Renal cortex interstitium (tissue), 15 donors: ENCODE measurements around the gene TXLNA. TPM values are rescaled to one million over a fixed set of nuclear protein-coding genes. Genes with fewer than 3 reads are reported as not detected.
"Not testable (repeated sequence)": the region's sequence is repeated elsewhere in the genome, so short reads cannot be mapped to it uniquely, and the experiment has no call there.

Experiments
- DNase-seq, 11 donors: peaks; one replicate each; pipeline ENCODE4 v3.0.0-alpha.2; 2013; ENCODE audit warnings: low read depth in 9 of 11, low spot score in 4 of 11; ENCODE audit errors: extremely low read depth in 1 of 11
- long read RNA-seq, 16 experiments: transcript quantifications; one replicate each; lab custom pipeline, GENCODE V29; 2026
- polyA plus RNA-seq, 3 donors: library from polyadenylated mRNA; unstranded; fragments of 120-200 nt; gene quantifications; one replicate each; pipeline ENCODE4 v1.2.1, GENCODE V29; 2013; ENCODE audit not compliant: insufficient read length in 3 of 3

TXLNA gene
- polyA plus RNA-seq: 10 to 100 TPM; 44.4 to 50.6 (median 45.5) TPM
- long read RNA-seq, donor 1, partial matches to known transcripts: 13 of 13 reads
- long read RNA-seq, donor 1, other reads (novel, unspliced or antisense): 0 of 13 reads
- long read RNA-seq, donor 2, full-length matches to known transcripts: 3 of 3 reads
- long read RNA-seq, donor 2, partial matches to known transcripts: 0 of 3 reads
- long read RNA-seq, donor 2, other reads (novel, unspliced or antisense): 0 of 3 reads
- long read RNA-seq, donor 3, full-length matches to known transcripts: 7 of 28 reads
- long read RNA-seq, donor 3, partial matches to known transcripts: 21 of 28 reads
- long read RNA-seq, donor 3, other reads (novel, unspliced or antisense): 0 of 28 reads
- long read RNA-seq, donor 4, full-length matches to known transcripts: 3 of 3 reads
- long read RNA-seq, donor 4, partial matches to known transcripts: 0 of 3 reads
- long read RNA-seq, donor 4, other reads (novel, unspliced or antisense): 0 of 3 reads
- long read RNA-seq, donor 5: 0 reads
- long read RNA-seq, donor 6, full-length matches to known transcripts: 2 of 7 reads
- long read RNA-seq, donor 6, partial matches to known transcripts: 5 of 7 reads
- long read RNA-seq, donor 6, other reads (novel, unspliced or antisense): 0 of 7 reads
- long read RNA-seq, donor 7, full-length matches to known transcripts: 4 of 4 reads
- long read RNA-seq, donor 7, partial matches to known transcripts: 0 of 4 reads
- long read RNA-seq, donor 7, other reads (novel, unspliced or antisense): 0 of 4 reads
- long read RNA-seq, donor 8, full-length matches to known transcripts: 4 of 4 reads
- long read RNA-seq, donor 8, partial matches to known transcripts: 0 of 4 reads
- long read RNA-seq, donor 8, other reads (novel, unspliced or antisense): 0 of 4 reads
- long read RNA-seq, donor 9, full-length matches to known transcripts: 2 of 2 reads
- long read RNA-seq, donor 9, partial matches to known transcripts: 0 of 2 reads
- long read RNA-seq, donor 9, other reads (novel, unspliced or antisense): 0 of 2 reads
- long read RNA-seq, donor 10, full-length matches to known transcripts: 2 of 14 reads
- long read RNA-seq, donor 10, partial matches to known transcripts: 12 of 14 reads
- long read RNA-seq, donor 10, other reads (novel, unspliced or antisense): 0 of 14 reads
- long read RNA-seq, donor 11, full-length matches to known transcripts: 2 of 2 reads
- long read RNA-seq, donor 11, partial matches to known transcripts: 0 of 2 reads
- long read RNA-seq, donor 11, other reads (novel, unspliced or antisense): 0 of 2 reads
- long read RNA-seq, donor 12, full-length matches to known transcripts: 2 of 2 reads
- long read RNA-seq, donor 12, partial matches to known transcripts: 0 of 2 reads
- long read RNA-seq, donor 12, other reads (novel, unspliced or antisense): 0 of 2 reads
- long read RNA-seq, donor 13, full-length matches to known transcripts: 6 of 6 reads
- long read RNA-seq, donor 13, partial matches to known transcripts: 0 of 6 reads
- long read RNA-seq, donor 13, other reads (novel, unspliced or antisense): 0 of 6 reads
- long read RNA-seq, donor 14, full-length matches to known transcripts: 5 of 5 reads
- long read RNA-seq, donor 14, partial matches to known transcripts: 0 of 5 reads
- long read RNA-seq, donor 14, other reads (novel, unspliced or antisense): 0 of 5 reads
- long read RNA-seq, donor 15, full-length matches to known transcripts: 3 of 3 reads
- long read RNA-seq, donor 15, partial matches to known transcripts: 0 of 3 reads
- long read RNA-seq, donor 15, other reads (novel, unspliced or antisense): 0 of 3 reads
- long read RNA-seq, donor 16, full-length matches to known transcripts: 9 of 61 reads
- long read RNA-seq, donor 16, partial matches to known transcripts: 52 of 61 reads
- long read RNA-seq, donor 16, other reads (novel, unspliced or antisense): 0 of 61 reads

DNA sequence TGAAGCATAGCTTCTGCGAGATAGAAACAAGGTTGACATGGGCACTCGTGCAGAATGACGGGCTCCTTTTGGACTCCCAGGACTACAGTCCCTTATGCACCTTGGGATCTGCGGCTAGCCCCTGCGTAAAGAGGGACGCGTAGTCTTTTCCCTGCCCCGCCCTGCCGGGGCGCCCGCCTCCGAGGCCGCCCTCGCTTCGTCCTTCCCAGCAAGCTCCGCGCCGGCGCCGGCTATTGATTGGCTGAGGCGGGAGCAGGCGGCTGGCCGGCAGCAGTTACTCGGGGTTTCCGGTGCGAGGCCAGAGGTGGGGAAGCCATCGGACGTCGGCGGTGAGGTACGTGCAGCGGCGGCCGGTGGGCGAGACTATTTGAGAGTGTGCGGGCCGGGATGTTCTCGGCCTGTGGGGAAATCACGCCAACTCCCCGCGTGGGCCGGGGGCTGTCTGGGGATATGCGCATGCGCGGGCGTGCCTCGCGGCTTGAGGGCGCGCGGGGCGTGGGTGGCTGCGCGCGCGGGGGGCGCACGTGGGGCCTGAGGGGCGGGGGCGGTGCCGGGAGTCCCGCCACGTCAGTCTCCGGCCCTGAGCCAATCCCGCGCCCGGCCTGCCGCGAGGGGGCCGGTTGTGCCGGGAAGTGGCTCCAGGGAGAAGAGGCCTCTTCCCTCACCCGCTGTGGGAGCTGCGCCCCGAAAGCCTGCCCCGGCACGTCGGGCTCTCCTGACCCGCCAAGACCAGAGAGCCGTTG, at the start of gene TXLNA:
TSS of gene TXLNA (plus strand) at position 233 of the 743 bp plus-strand sequence. CDS start 671 bp downstream, outside the sequence.
- peak; percentile 74 to 90 (median 88) for DNase-seq

DNA sequence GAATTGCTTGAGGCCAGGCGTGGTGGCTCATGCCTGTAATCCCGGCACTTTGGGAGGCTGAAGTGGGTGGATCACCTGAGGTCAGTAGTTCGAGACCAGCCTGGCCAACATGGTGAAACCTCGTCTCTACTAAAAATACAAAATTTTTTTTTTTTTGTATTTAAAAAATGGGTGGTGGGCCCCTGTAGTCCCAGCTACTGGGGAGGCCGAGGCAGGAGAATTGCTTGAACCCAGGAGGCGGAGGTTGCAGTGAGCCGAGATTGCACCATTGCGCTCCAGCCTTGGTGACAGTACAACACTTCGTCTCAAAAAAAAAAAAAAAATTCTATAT, 45.6 kb upstream of the TXLNA start:
- DNase-seq: not testable (repeated sequence)

DNA sequence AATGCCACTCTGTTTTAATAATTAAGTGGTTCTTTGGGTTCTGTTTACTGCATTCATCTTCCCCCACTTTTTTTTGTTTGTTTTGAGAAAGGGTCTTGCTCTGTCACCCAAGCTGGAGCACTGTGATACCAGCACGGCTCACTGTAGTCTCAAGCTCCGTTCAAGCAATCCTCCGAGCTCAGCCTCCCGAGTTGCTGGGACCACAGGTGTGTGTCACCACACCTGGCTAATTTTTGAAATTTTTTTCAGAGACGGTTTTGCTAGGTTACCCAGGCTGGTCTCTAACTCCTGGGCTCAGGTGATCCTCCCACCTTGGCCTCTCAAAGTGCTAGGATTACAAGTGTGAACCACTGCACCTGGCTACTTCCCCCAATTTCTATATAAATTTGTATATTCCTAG, 42.4 kb upstream of the TXLNA start:
- DNase-seq: no peak

DNA sequence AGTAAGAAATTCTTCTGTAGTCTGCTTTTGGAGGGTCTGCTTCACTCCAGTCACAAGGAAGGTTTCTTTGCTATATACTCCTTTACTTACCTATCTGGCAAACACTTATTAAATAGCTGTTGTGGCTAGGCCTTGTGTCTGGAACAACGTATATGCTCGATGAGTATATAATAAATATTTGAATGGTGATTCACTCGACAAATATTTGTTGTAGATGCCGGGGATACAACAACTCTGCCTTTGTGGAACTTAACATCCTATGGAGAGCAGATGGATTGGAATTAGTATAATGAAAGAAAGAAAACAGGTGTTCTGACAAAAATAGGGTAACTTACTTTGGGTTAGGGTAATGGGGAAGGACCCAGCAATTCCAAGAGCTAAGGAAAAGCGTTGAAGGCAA, 40.5 kb upstream of the TXLNA start:
- no peak for DNase-seq

DNA sequence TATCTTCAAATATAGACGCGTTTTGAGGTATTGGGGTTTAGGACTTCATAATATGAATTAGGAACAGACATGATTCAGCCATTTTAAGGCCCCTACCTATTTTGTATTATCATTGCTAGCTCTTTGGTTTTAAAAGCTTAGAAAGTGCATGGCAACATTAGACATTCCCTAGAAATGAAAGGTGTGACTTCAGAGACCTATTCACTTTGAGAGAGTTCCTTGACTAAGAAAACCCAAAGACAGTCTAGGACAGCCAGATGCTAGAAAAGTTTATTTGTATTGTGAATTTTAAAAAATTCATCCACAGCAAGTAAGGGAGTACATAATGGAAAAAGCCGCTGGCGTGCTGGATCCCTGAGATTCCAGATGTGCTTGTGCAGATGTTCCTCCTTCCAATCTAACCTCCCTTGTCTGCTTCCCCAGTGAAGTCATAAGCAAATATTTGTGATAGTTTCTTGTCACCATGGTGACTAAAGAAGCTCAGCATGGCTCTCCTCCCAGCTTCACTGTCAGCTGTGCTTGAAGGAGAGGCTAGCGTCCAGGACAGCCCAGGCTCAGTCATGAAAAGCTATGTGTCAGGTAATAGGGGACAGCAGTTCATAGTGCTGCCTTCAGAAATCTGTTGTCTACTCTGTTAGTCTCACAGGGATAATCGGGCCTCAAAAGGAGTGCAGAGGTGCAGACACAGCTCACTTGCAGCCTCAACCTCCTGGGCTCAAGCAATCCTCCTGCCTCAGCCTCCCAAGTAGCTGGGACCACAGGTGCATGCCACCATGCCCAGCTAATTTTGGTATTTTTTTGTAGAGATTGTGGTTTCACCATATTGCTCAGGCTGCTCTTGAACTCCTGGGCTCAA, 36.8 kb upstream of the TXLNA start:
- peak in 9 of 11 donors; percentile 16 to 77 (median 53) for DNase-seq

DNA sequence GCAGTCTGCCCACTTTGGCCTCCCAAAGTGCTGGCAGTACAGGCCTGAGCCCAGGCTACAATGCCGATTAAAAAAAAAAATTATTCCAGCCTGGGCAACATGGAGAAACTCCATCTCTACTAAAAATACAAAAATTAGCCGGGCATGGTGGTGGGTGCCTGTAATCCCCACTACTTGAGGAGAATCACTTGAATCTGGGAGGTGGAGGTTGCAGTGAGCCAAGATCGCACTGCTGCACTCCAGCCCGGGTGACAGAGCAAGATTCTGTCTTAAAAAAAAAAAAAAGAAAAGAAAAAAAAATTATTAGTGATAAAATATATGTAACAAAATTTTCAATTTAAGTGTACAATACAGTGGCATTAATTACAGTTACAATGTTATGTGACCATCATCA, 36.2 kb upstream of the TXLNA start:
- not testable (repeated sequence) for DNase-seq

DNA sequence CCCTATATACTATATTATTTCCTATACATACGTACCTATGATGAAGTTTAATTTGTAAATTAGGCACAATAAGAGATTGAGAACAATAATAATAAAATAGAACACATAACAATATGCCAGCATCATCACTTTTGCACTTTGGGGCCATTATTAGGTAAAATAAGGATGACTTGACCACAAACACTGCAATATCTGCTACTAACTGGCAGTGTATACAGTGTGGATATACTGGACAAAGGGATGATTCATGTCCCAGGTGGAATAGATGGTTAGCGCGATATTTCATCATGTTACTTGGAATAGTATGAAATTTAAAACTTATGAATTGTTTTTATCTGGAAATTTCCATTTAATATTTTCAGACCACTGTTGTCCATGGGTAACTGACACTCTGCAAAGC, 35.4 kb upstream of the TXLNA start:
- DNase-seq: no peak

DNA sequence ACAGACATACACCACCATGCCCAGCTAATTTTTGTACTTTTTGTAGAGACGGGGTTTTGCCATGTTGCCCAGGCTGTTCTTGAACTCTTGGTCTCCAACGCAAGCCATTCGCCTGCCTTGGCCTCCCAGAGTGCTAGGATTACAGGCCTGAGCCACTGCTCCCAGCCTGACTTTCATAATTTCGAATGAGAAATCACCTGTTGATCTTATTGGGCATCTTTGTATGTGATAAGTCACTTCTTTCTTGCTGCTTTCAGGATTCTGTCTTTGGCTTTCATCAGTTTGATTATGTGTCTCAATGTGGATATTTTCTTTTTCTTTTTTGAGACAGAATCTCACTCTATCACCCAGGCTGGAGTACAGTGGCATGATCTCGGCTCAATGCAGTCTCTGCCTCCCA, 31.7 kb upstream of the TXLNA start:
- DNase-seq: not testable (repeated sequence)

DNA sequence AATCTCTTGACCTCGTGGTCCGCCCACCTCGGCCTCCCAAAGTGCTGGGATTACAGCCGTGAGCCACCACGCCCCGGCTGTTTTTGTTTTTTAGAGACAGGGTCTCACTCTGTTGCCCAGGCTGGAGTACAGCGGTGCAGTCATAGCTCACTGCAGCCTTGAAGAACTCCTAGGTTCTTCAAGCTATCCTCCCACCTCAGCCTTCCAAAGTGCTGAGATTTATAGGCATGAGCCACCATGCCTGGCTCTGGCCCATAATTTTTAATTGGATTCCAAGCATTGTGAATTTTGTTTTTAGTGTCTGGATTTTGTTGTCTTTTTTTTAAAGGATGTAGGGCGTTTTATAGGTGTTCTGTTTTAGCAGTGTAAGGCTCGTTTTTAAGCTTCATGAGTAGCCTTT, 28.6 kb upstream of the TXLNA start:
- peak in 1 of 11 donors; percentile 11 for DNase-seq

DNA sequence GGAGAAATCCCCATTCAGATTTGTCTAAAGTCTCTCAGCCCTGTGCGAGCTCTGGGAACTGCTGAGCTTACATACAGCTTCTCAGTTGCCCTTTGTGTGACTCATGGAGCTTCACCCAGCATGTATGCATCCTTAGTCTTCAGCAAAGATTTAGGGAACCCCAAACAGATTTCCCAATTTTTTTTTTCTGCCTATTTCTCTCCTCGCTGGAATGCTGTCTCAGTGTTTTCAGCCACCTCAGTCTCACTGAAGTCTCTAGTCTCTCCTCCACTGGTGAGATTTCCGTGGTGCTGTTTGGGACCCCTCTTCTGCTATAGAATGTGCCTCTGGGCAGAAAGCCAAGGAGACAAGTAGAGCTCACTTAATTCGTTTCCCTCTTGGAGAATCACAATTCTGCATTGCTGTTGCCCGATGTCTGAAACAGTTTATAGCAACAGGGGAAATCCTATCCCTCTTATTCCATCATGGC, 28.1 kb upstream of the TXLNA start:
- DNase-seq: peak in 6 of 11 donors; percentile 8 to 31 (median 17)

DNA sequence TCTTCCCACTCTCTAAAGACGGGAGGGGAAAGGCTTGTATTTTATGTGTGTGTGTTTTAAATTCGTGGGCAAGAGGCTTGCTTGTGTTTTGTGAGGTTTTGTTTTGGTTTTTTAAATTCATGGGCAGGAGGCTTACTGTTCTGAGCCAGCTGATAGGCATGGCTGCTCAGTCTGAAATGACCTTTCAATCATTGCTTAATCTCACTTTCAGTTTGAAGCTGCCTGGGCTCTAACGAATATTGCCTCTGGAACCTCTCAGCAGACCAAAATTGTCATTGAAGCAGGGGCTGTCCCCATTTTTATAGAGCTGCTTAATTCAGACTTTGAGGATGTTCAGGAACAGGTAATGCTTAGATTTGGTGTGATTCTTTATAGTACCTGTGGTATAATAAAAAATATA, 20.3 kb upstream of the TXLNA start:
- no peak for DNase-seq

DNA sequence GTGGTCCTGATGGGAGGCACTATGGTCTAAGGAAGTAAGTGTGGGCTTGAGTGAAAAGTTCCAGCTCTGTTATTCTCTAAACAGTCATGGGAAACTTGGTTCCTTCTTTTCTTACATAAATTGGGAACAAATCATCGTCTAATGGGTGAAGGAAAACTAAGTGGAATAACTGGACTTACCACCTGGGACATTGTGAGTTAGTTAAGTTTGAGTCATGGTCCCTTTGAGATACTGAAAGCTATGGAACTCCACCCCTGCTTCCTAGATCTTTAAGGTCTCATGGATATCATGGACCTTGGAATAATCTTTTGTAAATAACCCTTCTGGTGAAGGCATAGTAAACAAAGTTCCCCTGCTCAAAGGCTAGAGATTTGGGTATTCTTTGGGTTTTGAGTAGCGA, 16.1 kb upstream of the TXLNA start:
- DNase-seq: no peak

DNA sequence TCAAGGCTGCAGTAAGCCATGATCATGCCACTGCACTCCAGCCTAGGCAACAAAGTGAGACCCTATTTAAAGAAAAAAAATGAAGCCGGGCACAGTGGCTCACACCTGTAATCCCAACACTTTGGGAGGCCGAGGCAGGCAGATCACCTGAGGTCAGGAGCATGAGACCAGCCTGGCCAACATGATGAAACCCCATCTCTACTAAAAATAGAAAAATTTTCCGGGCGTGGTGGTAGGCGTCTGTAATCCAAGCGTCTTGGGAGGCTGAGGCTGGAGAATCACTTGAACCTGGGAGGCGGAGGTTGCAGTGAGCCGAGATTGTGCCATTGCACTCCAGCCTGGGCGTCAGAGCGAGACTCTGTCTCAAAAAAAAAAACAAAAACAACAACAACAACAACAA, 13.8 kb upstream of the TXLNA start:
- DNase-seq: not testable (repeated sequence)

DNA sequence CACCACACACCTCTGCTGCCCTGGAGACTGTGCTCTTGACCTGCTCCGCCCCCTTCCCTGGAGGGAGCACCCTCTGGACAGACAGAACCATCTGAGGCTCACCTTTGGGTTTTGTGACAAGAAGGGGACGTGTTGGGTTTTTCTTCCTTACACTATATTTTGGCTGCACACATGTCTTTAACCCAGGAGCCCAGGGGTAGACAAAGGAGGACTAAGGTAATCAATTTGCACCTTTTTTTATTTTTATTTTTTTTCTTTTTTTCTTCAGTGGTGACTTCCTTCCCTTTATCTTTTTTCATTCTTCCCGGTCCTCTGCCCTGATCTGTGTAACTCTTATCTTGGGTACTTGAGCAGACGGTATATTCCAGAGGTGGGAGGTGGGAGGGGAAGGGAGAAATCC, 8.5 kb upstream of the TXLNA start:
- no peak for DNase-seq

DNA sequence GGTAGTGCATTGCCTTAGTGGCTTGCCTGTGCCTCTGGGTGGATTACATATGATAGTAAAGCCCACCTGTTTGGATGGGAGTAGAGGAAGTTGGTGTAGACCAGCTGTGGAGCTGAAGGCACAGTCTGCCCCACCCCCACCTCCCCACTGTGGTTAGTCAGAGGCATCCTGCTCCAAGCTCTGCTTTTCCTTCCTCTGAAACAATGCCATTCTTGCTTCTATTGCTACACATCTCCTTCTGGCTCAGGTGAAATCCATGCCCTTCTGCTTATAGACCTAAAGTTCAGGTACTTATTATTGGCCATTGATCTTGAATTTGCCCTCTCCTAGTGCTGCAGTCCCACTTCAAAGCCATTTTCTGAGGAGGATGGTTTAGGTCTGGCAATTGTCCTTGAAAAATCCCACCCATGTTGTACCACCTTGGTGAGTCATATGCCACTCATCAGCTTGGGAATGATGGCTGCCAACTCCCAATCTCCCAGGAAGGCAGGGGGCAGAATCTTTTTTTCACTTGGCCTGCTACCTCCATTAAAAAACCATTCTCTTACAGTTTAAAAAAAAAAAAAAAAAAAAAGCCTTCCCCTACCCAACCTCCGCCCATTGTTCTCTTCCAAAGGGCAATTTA, 6.7 kb upstream of the TXLNA start:
- DNase-seq: no peak
